ENCODE data around the gene CISH. TPM values are rescaled to one million over a fixed set of nuclear protein-coding genes. Genes with fewer than 3 reads are reported as not detected.

The CISH gene
- total and polyA plus RNA-seq, 12 donors, result 5.4 to 131 (median 23.1) TPM

GRCh38 chr3:50587373-50587772 lies 24.2 kb downstream of the CISH start:
- 60 to 66% methylated on average over 6 of the region's 6 CpGs for WGBS, 2 donors
- no peaks in the 10 kb centered on the region for H3K27me3 ChIP-seq

GRCh38 chr3:50586763-50587070 lies 24.9 kb downstream of the CISH start:
- Histone ChIP-seq H3K36me3 (peaks cover 0 to 1% (median 0%) of the 10 kb centered on the region in 9 donors), H3K27me3 (no peaks in the 10 kb centered on the region), H3K4me1 (peaks cover 19 to 86% (median 72%) of the 10 kb centered on the region in 9 donors), H3K9me3 (no peaks in the 10 kb centered on the region), H3K27ac (peak overlapping the region in 9 of 10 donors; percentile 36 to 97 (median 67)), H3K4me3 (no peak overlapping the region)
- DNase-seq, result no peak
- WGBS, 2 donors, result 74 to 85% methylated on average over 3 of the region's 3 CpGs
- intact Hi-C loops (cut with DNase I), result no loop called here
- no peak for TF ChIP-seq CTCF (IDR thresholded peaks at IDR 0.05)
- no peak for ATAC-seq

More at GRCh38 chr3:50587373-50587772, 24.2 kb downstream of the CISH start:
- intact Hi-C loops (cut with DNase I), result no loop called here
- Histone ChIP-seq H3K27ac (peak overlapping the region in 9 of 10 donors; percentile 36 to 97 (median 67)), H3K36me3 (no peaks in the 10 kb centered on the region), H3K9me3 (no peaks in the 10 kb centered on the region), H3K4me1 (peaks cover 16 to 90% (median 71%) of the 10 kb centered on the region in 9 donors), H3K4me3 (no peak overlapping the region)
- DNase-seq (no peak), ATAC-seq (peak in 7 of 8 donors; percentile 18 to 68 (median 48))
- no peak for TF ChIP-seq CTCF (IDR thresholded peaks at IDR 0.05)

GRCh38 chr3:50585919-50586762 lies 25.4 kb downstream of the CISH start:
- Histone ChIP-seq H3K4me1 (peaks cover 19 to 83% (median 74%) of the 10 kb centered on the region in 9 donors), H3K4me3 (no peak overlapping the region), H3K27ac (peak overlapping the region in 9 of 10 donors; percentile 24 to 88 (median 60)), H3K9me3 (no peaks in the 10 kb centered on the region), H3K27me3 (no peaks in the 10 kb centered on the region), H3K36me3 (peaks cover 0 to 7% (median 0%) of the 10 kb centered on the region in 9 donors)
- DNase-seq, result no peak
- intact Hi-C loops (cut with DNase I), result loop anchor here in 1 of 10 donors (2.0 kb wide), 1 partner anchor 15 kb away; no protein-coding TSS in a partner anchor
- no peak for ATAC-seq
- no peak for TF ChIP-seq CTCF (IDR thresholded peaks at IDR 0.05)
- 87 to 88% methylated on average over 6 of the region's 6 CpGs for WGBS, 2 donors

GRCh38 chr3:50584391-50584790 lies 27.2 kb downstream of the CISH start:
- ATAC-seq (no peak), DNase-seq (no peak)
- Histone ChIP-seq H3K36me3 (peaks cover 0 to 25% (median 0%) of the 10 kb centered on the region in 9 donors), H3K4me3 (no peak overlapping the region), H3K27ac (peak overlapping the region; percentile 79 to 92 (median 86)), H3K9me3 (no peaks in the 10 kb centered on the region), H3K27me3 (no peaks in the 10 kb centered on the region), H3K4me1 (peaks cover 19 to 81% (median 65%) of the 10 kb centered on the region in 9 donors)
- WGBS, 2 donors, result 42 to 48% methylated on average over 2 of the region's 2 CpGs
- intact Hi-C loops (cut with DNase I), result loop anchor here in 3 of 10 donors (1.0 to 2.0 kb wide), 3 partner anchors 15 to 17 kb away; partner anchors contain the start of gene HEMK1 (in 1 of the 3)
- TF ChIP-seq CTCF (IDR thresholded peaks at IDR 0.05), result no peak

Data from heart right ventricle (tissue), 16 donors.